GM19463 (cell line): ENCODE data around the gene PGS1.

ENCODE experiments used
- ATAC-seq: cut with Tn5 transposase; IDR thresholded peaks from one replicate; pipeline ENCODE4 v1.9.1; 2021; ENCODE audit warnings: mild to moderate bottlenecking, moderate library complexity; ENCODE audit not compliant: unreplicated experiment

PGS1 gene

DNA sequence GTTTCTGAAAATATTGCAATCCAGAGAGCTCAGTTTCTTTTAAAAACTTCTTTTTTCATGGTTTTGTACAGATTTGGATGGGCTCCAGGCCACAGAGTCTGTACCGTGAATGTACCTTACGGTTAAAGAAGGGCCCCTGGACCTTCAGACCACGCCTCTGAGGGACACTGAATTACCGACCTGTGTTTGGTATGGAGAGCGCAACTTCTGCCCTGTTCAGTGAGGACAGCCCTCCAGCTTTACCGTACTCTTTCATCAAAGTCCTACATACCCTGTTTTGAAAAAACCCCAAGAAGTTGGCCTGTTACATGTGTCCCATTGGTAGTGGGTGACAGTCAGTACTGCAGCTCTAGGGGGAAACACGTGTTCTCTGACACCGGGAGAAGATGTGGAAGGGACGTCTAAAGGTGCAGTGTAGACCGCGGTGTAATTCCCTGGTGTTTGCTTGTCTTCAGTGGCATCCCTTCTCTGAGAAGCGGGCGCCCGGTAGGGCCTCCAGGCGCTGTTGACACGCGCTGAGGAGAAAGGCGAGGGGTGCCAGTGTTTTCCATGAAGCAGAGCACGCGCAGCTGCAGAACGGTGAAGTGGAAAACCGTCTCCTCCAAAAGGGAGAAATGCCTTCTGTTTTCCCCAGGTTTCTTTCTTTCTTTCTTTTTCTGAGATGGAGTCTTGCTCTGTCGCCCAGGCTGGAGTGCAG, 6.2 kb downstream of the PGS1 start:
- ATAC-seq: no peak

DNA sequence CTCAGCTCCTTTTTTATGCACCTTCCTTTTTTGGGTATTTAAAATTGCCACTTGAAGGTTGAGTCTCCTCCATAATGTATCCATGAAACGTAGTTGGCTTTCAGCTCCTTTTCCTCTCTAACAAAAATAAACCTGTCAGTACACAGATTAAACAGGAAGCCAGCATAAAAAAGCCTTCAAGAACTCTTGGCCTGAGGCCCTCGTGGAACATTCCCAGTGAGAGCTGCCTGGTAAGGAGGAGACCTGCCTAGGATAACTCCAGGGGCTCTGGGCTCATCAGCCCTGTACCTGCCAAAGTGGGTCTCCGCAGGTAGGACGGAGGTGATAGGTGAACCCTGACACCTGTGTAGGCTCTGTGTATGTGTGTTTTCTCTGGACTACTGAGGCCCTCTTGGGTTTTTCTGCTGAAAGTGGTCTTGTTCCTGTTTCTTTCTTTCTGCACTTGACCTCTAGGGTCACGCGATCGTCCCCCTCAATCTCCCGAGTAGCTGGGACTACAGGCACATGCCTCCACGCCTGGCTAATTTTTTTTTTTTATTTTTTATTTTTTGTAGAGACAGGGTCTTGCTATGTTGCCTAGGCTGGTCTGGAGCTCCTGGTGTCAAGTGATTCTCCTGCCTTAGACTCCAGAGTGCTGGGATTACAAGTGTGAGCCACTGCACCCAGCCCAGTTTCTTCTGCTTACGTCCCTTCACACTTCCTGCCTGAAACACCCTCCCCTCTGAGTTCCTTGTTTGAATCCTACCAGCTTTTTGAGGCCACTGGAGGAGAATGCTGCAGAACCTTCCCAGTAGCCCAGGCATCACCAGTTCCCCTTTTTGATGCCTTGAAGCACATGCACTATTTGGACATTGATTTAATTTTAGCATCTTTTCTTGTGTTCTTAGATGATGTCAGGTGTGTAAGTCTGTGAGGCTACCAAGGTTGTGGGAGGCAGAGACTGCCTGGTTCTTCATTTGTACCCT, 9.8 kb downstream of the PGS1 start:
- ATAC-seq: no peak

DNA sequence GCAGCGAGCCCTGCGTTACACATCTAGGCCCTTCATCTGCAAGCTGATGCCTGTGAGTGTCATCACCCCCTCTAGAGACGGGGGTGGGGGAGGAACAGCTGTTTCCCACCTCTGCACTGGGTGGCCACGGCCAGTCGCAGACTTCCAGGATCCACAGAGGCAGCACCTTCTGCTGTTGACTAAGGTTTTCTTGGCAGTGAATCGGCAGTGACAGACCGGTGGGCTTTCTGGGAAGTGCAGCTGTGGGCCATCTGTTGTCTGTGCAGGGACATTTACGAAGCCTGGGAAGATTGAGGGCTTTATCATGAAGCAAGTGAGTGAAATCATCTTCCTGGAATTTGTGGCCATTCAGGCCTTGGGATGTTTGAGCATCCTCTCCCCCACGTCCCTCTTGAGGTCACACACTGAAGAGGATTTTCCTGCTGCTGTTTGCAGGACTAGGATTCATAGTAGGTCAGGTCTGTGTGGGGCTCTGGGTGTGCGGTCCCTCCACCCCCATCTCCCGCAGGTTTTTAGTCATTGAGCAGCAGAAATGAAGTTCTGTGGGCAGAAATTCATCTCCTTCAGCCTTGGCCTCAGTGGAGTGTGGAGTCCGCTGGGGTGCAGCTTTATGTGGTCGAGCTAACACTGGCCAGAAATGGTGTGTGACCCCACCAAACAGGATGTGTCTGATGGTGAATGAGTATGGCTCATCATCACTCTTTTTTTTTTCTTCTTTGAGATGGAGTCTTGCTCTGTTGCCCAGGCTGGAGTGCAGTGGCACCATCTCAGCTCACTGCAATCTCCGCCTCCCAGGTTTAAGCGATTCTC, 12.0 kb downstream of the PGS1 start:
- no peak for ATAC-seq

DNA sequence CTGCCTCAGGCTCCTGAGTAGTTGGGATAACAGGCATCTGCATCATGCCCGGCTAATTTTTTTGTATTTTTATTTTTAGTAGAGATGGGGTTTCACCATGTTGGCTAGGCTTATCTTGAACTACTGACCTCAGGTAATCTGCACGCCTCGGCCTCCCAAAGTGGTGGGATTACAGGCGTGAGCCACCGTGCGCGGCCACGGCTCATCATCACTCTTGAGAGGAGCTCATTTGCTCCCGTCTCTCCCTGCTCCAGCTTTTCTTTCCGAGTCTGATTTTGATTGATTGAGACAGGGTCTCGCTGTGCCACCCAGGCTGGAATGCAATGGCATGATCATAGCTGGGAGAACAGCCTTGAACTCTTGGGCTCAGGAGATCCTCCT, 12.6 kb downstream of the PGS1 start:
- no peak for ATAC-seq

DNA sequence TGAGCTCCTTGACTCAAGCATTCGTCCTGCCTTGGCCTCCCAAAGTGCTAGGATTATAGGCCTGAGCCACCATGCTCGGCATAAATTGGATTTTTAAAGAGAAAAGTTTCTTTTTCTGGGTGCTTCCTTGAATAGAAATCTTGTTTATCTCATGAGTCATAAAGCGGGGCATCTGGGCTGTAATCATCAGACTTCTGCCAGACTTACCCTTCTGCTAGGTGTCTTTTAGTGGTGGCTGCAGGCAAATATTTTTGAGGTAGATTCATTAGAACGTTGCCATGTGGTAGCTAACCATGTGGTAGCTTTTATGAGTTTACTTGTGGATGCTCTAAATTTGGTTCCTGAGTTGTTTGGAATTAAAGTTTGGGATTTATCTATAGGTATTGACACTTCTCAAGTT, 13.4 kb downstream of the PGS1 start:
- no peak for ATAC-seq

DNA sequence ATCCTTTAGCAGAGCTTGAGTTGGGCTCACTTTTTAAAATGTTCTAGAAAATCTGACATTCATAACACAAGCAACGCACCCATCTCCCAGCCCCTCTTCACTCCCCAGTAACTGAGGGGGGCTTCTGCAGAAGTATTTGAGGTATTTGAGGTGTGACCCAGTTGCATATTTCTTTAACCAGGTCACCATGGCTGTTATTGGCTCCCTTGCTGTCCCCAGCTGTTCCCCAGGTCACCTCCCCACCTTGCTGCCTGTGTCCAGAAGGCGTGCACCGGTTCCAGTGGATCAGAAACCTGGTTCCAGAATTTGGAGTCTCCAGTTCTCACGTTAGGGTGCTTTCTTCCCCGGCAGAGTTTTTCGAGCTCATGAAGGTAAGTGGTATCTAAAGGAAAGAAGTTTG, 13.8 kb downstream of the PGS1 start:
- no peak for ATAC-seq

DNA sequence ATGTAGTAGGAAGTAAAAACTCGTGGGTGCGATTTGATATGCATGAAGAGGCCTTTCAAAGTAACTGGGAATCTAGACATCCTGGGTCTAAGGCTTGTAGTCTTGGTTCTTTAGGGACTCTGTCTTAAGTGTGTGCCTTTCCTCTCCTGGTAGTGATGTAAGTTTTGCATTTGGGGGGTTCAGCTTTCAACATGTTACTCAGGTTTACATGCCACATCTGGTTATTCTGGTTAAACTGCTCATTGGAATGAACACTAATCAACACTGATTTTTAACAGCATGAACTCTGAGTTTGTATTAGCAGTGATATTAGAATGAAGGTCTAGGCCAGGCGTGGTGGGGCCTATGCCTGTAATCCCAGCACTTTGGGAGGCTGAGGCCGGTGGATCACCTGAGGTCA, 15.1 kb downstream of the PGS1 start:
- no peak for ATAC-seq

DNA sequence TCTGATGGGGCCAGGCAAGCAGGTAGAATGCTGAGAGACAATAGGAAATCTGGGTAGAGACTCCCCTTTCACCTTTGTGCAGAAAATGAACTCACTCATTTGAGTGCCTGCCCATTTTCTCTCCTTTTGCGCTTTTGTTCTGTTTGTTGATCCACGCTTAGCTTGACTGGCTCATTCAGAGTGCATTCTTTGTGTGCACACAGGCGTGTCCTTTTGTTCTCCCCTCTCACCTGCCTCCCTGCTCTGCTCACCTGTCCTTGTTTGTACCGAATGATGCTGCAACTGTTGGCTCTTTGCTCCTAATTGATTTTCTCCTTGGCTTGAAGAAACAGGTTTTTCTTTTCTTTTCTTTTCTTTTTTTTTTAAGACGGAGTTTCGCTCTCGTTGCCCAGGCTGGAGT, 15.8 kb downstream of the PGS1 start:
- no peak for ATAC-seq

DNA sequence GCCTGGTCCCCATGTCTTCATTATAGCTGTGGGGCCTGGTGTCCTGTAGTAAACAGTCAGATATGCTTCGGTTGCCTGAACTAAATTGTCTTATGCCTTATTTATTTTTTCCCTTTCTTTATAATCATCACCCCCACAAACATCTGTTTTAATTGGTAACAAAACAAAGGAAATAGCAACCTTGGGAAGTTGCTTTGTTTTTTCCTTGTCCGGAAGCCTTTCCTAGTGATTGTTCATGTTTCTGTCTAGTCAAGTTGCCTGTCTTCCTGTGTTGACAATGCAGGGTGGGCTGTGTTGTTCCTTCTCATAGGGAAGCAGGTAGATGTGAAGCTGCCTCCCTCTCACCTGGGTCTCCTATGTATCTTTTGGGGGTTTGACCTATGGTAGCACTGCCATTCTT, 16.7 kb downstream of the PGS1 start:
- ATAC-seq: no peak

DNA sequence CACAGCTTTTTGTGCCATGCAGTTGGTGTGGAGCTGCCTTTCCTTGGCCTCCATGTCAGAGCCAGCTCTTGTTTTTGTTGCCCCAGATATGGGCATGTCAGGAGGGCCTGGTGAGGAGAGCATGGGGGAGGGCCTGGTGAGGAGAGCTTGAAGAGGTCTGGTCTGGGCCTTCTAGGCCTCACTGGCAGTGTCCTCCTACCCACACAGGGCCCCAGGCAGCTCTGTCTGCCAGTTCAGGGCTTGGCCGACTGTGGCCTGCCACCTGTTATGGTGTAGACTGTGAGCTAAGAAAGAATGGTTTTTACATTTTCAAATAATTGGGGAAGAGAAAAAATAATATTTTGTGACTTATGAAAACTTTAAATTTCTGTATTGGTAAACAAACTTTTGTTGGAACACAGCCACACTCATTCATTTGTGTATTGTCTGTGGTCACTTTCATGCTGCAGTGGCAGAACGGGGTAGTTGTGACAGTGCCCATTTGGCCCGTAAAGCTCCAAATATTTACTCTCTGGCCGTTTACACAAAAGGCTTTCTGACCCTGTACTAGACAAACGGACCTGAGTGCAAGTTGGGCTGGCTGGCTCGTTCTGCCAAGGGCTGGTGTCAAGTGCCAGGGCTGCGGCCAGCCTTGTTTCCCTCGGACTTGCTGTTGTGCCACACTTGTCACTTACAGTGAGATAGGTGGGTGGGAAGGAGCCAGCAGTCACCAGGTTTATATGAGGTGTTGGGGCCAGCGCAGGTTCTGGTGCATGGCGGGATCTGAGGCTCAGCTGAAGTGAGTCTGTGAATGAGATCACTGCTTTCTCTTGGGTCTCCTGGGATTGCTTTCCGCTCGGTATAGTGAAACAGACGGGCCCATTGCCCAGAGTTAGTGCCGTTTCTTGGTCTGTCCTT, 18.2 kb downstream of the PGS1 start:
- ATAC-seq: no peak

DNA sequence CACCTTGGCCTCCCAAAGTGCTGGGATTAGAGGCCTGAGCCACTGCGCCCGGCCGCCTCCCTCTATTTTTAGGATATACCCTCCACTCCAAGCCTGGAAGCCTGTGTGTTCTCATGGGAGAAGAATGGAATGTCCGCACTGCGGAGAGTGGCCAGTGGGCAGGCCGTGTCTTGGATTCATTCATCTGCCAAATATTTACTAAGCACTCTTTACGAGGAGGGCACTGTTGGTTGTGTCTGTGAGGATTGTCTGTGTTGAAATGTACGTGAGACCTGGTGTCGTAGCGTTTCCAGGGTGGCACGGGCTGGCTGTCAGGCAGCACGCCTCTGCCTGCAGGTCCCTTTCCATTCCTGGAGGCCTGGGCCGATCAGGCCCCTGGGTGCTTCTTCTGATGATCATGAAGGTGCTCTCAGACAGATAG, 19.2 kb downstream of the PGS1 start:
- no peak for ATAC-seq

DNA sequence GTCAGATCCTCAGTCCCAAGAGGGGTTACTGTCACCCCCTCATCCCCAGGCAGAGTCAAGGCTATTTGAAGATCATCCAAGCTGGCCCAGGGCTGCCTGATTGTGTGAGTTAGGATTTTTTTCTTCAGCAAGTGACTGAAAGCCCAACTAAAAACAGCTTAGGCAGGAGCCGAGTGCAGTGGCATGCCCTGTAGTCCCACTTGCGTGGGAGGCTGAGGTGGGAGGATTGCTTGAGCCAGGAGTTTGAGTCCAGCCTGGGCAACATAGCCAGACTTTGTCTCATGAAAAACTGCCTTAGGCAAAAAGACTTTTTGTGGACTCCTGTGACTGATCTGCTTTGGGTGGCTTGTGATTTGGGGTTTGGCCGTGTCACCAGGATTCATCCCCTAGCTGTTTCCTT, 19.9 kb downstream of the PGS1 start:
- ATAC-seq: no peak

DNA sequence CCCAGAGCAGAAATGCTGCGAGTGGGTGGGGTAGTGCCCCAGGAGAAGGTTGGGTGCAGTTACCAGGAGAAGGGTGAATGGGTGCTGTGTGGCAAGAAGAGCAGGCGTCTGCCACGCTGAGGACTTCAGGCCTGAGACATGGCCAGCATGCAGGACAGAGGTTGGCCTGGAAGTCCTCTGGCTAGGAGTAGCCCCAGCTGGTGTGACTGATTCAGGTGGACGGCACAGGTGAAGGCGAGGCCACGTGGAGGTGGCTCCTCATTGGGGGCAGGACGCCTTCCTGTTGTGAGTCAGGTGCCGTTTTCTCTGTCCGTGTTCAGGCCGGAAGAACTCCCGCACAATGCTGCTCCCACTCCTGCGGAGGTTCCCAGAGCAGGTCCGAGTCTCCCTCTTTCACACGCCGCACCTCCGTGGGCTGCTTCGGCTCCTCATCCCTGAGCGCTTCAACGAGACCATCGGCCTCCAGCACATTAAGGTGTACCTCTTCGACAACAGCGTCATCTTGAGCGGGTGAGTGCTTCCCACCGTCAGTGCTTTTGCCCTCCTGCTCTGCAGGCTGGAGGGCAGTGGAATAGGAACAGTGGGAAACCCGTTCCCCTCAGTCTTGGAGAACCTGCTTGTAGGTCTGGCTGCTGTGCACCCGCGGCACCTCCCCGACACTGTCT, 20.7 kb downstream of the PGS1 start:
- no peak for ATAC-seq

DNA sequence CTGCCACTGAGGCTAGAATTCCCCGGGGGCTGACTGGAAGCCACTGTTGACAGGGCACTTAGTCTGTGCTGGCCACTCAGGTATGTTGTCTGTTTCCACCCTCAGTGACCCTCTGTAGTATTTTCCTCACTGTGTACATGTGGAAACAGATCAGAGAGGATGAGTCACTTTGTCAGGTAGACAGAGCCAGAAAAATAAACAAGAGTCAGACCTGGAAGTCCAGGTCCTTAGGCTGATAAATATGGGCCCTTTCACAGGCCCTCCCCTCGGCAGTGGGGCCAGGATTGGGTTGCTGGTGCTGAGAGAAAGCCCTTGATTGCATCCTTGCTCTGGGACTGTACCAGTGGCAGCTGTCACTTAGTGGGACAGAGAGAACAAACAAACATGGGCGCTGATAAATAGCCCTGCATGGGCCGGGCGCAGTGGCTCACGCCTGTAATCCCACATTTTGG, 21.3 kb downstream of the PGS1 start:
- no peak for ATAC-seq

DNA sequence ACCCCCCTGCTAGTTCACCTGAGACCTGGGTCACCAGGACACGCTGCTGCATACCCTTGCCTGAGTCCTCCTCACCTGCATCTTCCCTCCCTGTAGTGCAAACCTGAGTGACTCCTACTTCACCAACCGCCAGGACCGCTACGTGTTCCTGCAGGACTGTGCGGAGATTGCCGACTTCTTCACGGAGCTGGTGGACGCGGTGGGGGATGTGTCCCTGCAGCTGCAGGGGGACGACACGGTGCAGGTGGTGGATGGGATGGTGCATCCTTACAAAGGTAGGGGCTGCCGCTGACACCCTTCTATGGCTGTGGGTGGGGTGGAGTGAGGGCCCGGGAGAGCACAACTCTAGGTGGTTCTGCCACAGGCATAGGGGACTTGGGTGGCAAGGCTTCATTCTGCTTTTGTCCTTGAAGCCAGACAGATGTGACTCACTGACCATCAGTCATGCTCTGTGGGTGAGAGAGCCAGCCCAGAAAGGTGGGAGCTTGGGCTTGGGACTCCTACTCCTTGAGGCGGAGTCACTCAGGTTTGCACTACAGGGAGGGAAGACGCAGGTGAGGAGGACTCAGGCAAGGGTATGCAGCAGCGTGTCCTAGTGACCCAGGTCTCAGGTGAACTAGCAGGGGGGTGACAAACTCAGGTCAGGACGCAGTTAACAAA, 22.3 kb downstream of the PGS1 start:
- no peak for ATAC-seq

DNA sequence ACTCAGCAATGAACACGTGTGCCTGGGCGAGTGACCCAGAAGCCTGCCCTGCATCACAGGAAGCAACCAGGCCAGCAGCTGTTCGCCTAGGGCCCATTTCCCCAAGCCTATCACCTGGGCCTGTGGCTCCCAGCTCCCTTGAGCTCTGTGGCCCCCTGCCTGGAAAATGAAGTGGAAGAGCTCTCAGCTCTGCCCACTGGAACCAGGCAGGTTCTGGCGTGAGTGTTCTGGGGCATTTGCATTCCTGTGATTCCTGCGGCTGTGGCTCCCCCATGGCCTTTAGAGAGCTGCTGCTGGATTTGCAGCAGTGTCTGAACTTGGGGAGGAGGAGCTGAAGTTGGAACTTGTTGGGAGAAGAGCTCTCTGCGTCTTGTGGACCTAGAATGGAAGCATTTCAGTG, 22.8 kb downstream of the PGS1 start:
- no peak for ATAC-seq

DNA sequence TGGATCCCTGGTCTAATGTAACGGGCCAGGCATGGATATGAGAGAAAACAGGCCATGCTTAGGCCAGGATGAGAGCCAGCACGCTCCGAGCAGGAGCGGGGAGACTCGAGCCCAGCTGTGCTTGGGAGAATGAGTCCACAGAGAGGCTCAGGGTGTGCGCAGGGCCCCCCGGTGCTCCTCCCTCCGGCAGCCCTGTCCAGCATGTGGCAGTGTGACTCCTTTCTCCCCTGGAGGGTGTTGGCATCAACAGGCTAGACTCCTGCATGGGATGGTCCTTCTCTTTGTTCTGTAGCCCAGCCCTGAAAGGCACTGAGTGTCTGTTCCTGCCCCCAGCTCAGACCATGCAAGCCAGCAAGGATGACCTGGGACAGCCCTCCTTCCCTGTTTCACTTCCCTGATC, 23.4 kb downstream of the PGS1 start:
- no peak for ATAC-seq

DNA sequence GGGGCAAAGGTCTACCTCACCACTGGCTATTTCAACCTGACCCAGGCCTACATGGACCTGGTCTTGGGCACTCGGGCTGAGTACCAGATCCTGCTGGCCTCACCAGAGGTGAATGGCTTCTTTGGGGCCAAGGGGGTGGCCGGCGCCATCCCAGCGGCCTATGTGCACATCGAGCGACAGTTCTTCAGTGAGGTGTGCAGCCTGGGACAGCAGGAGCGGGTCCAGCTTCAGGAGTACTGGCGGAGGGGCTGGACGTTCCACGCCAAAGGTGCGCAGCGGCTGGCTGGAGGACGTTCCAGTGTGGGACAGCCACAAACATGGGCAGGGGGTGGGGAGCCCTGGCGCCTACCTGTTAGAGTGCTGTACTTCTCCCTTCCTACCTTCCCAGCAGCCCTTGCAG, 25.4 kb downstream of the PGS1 start:
- no peak for ATAC-seq

DNA sequence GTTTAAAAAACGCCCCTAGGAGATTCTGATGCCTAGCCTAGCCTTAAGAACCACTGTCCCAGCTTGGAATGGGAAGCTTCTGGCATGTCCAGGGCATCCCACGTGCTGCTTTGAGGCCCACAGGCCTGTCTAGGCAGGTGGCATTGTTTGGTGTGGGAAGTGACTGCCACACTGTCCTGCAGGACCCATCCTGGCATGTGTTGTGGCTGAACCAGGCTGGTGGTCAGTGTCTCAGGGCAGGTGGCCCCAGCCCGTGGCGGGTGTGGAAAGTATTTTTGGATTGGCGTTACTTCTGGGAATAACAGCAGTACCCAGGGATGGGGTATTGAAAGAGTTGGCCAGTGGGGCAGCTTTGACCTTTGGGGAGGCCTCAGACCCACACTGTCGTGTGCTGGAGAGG, 27.9 kb downstream of the PGS1 start:
- no peak for ATAC-seq
